ENCODE data around the gene TRAPPC10.

- TF ChIP-seq SUZ12 (IDR thresholded peaks at IDR 0.05; ENCODE audit: extremely low read depth, insufficient read depth, insufficient read length) (no peak), ZNF274 (IDR thresholded peaks at IDR 0.05; ENCODE audit: low read depth, low read length) (no peak), YY1 (IDR thresholded peaks at IDR 0.05; ENCODE audit: insufficient read depth, insufficient read length) (no peak)
Observed at GRCh38 chr21:43972850-43973633, 39.1 kb upstream of the TRAPPC10 start.

Data from NT2/D1 (cell line).